Stimulated activated CD4-positive, alpha-beta T cell treated with anti-CD3 and anti-CD28 coated beads, TNF-alpha, amount 100 ng/mL, for 48 hours (primary cell): Measurements from ENCODE around the gene MXD1.

ENCODE experiments used
- DNase-seq, 3 donors: peaks; one replicate each; pipeline ENCODE4 v3.0.0-alpha.2; 2020; ENCODE audit warnings: low read depth in 3 of 3

The MXD1 gene

GRCh38 chr2:69977186-69977585 is 62.3 kb downstream of the MXD1 start:
- DNase-seq, result no peak

GRCh38 chr2:69977906-69978482 is 63.1 kb downstream of the MXD1 start:
- no peak for DNase-seq

GRCh38 chr2:69979902-69980807 is 65.2 kb downstream of the MXD1 start:
- DNase-seq, result no peak

- no peak for DNase-seq
Observed at GRCh38 chr2:69983392-69983966, 68.6 kb downstream of the MXD1 start.

- DNase-seq, result no peak
Observed at GRCh38 chr2:69985216-69985615, 70.3 kb downstream of the MXD1 start.

- DNase-seq, result no peak
Observed at GRCh38 chr2:69985688-69986087, 70.8 kb downstream of the MXD1 start.

- DNase-seq, result no peak
Observed at GRCh38 chr2:69986691-69987090, 71.8 kb downstream of the MXD1 start.

- no peak for DNase-seq
Observed at GRCh38 chr2:69988086-69988635, 73.3 kb downstream of the MXD1 start.

GRCh38 chr2:69989009-69989408 is 74.1 kb downstream of the MXD1 start:
- DNase-seq, result no peak

- DNase-seq, result no peak
Observed at GRCh38 chr2:69989441-69990105, 74.7 kb downstream of the MXD1 start.
